Hepatocyte (in vitro differentiated cells): ENCODE results near the gene NDUFB4. TPM values are rescaled to one million over a fixed set of nuclear protein-coding genes. Genes with fewer than 3 reads are reported as not detected.

Source experiments
- DNase-seq: peaks from one replicate; pipeline ENCODE4 v3.0.0-alpha.2; 2016; ENCODE audit warnings: low spot score
- H2AFZ ChIP-seq: fragments of 200-600 bp; sonication (generic); 2 replicates; pipeline ENCODE4 v1.6.0; 2016; ENCODE audit warnings: antibody characterized with exemption, mild to moderate bottlenecking
- H3K27ac ChIP-seq: fragments of 200-600 bp; sonication (generic); 2 replicates; pipeline ENCODE4 v1.5.1; 2016; ENCODE audit warnings: mild to moderate bottlenecking
- H3K27me3 ChIP-seq: fragments of 200-600 bp; sonication (generic); 2 replicates; pipeline ENCODE4 v1.6.1; 2016
- H3K36me3 ChIP-seq: fragments of 200-600 bp; sonication (generic); replicated peaks from 2 replicates; pipeline ENCODE4 v1.5.1; 2016; ENCODE audit warnings: low read depth; ENCODE audit not compliant: insufficient read depth
- H3K4me1 ChIP-seq: fragments of 200-600 bp; sonication (generic); 2 replicates; pipeline ENCODE4 v1.5.1; 2016; ENCODE audit warnings: mild to moderate bottlenecking, moderate library complexity; ENCODE audit not compliant: insufficient read depth
- H3K4me2 ChIP-seq: fragments of 200-600 bp; sonication (generic); 2 replicates; pipeline ENCODE4 v1.6.0; 2016
- H3K4me3 ChIP-seq: fragments of 200-600 bp; sonication (generic); 2 replicates; pipeline ENCODE4 v1.5.1; 2016; ENCODE audit warnings: mild to moderate bottlenecking
- H3K79me2 ChIP-seq: fragments of 200-600 bp; sonication (generic); 2 replicates; pipeline ENCODE4 v1.6.0; 2017; ENCODE audit warnings: mild to moderate bottlenecking
- H3K9me2 ChIP-seq: fragments of 200-600 bp; sonication (generic); replicated peaks from 2 replicates; pipeline ENCODE4 v1.6.0; 2017; ENCODE audit warnings: mild to moderate bottlenecking; ENCODE audit not compliant: insufficient read depth
- H3K9me3 ChIP-seq: fragments of 200-600 bp; sonication (generic); 2 replicates; pipeline ENCODE4 v1.5.1; 2016; ENCODE audit warnings: low read depth, mild to moderate bottlenecking
- H4K20me1 ChIP-seq: fragments of 200-600 bp; sonication (generic); 2 replicates; pipeline ENCODE4 v1.6.0; 2016; ENCODE audit warnings: mild to moderate bottlenecking; ENCODE audit not compliant: insufficient read depth, poor library complexity, severe bottlenecking
- EZH2 ChIP-seq: fragments of 200-600 bp; sonication (generic); IDR thresholded peaks from 2 replicates; pipeline ENCODE4 v1.6.1; 2016; ENCODE audit warnings: antibody characterized with exemption, mild to moderate bottlenecking, borderline replicate concordance
- EZH2phosphoT487 ChIP-seq: fragments of 200-600 bp; sonication (generic); IDR thresholded peaks from one replicate; pipeline ENCODE4 v1.6.1; 2018; ENCODE audit warnings: antibody characterized with exemption, mild to moderate bottlenecking, low read depth, moderate library complexity; ENCODE audit not compliant: unreplicated experiment, severe bottlenecking
- WGBS: methylation state at CpG from one replicate; pipeline ENCODE4 v1.1.6; 2016; ENCODE audit warnings: low lambda C conversion rate; ENCODE audit errors: missing lambda C conversion rate; 5-methylcytosine and 5-hydroxymethylcytosine counted together
- polyA plus RNA-seq: library from polyadenylated mRNA; unstranded; fragments of >200 nt; fragmentation: Nextera tagmentation; extraction: Ambion mirVana; gene quantifications from 2 replicates; pipeline ENCODE4 v1.2.1, GENCODE V29; 2016
- total RNA-seq: library from RNA; depleted of rRNA; stranded (reverse); fragments of >200 nt; gene quantifications from 2 replicates; pipeline ENCODE4 v1.2.3, GENCODE V29; 2014
- TF ChIP-seq, protein P1 (sequence below): fragments of 200-600 bp; sonication (generic); IDR thresholded peaks from 2 replicates; pipeline ENCODE4 v1.5.1; 2016; ENCODE audit warnings: antibody characterized with exemption, mild to moderate bottlenecking; ENCODE audit not compliant: poor library complexity

The NDUFB4 gene
- total and polyA plus RNA-seq, 2 experiments from 2014 or later: 114 to 290 TPM

DNA sequence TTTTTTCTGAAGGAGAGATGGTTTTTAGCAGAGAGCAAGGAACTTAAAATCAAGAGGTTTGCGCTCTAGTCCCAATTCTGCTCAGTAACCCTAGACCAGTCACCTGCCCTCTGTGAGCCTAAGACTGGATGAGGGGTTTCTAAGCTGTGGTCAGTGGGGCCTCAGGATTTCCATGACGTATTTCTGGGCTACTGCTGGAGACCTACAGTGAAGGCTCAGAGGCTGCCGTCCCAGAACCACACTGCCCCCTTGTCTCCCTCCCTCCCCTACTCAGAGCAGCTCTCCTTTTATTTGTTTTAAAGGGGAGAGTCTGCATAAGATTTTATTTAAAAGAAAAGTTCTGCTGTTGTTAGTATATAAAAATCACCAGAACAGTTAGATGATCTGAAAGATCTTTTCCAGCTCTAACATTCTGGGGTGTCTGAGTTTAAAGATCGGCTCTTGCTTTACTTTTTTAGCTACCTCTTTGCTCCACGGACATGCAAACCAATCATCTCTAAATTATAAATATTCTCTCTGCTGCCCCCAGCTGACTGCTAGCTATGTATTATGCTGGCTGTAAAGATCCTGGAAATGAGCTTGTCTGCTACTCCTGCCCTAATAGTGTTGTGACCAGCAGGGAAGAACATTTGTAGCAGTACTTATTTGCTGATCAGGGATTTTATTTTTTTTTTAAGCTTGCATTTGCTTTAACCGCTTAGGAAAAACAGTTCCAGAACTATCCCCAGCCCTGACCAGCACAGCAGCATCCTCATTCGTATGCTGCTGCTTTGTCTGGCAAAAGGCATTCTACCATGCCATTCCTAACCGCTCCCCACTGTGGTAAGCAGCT, 28.6 kb upstream of the NDUFB4 start:
- H3K79me2 ChIP-seq: no peaks in the 10 kb centered on the region
- H4K20me1 ChIP-seq: no peaks in the 10 kb centered on the region
- H3K9me2 ChIP-seq: no peaks in the 10 kb centered on the region
- H3K4me3 ChIP-seq: no peak overlapping the region
- no peaks in the 10 kb centered on the region for H3K36me3 ChIP-seq
- DNase-seq: peak; percentile 54
- TF ChIP-seq, protein P1, sequence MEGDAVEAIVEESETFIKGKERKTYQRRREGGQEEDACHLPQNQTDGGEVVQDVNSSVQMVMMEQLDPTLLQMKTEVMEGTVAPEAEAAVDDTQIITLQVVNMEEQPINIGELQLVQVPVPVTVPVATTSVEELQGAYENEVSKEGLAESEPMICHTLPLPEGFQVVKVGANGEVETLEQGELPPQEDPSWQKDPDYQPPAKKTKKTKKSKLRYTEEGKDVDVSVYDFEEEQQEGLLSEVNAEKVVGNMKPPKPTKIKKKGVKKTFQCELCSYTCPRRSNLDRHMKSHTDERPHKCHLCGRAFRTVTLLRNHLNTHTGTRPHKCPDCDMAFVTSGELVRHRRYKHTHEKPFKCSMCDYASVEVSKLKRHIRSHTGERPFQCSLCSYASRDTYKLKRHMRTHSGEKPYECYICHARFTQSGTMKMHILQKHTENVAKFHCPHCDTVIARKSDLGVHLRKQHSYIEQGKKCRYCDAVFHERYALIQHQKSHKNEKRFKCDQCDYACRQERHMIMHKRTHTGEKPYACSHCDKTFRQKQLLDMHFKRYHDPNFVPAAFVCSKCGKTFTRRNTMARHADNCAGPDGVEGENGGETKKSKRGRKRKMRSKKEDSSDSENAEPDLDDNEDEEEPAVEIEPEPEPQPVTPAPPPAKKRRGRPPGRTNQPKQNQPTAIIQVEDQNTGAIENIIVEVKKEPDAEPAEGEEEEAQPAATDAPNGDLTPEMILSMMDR: peak; percentile 42
- TF ChIP-seq EZH2: no peak
- peaks cover 10% of the 10 kb centered on the region for H3K4me1 ChIP-seq
- peak overlapping the region; percentile 70 for H3K27ac ChIP-seq
- H3K4me2 ChIP-seq: peak overlapping the region; percentile 74
- H3K27me3 ChIP-seq: no peaks in the 10 kb centered on the region
- WGBS: 34% methylated on average over 8 of the region's 8 CpGs
- peak overlapping the region; percentile 50 for H2AFZ ChIP-seq
- H3K9me3 ChIP-seq: no peaks in the 10 kb centered on the region

GRCh38 chr3:120568202-120568531, 28.0 kb upstream of the NDUFB4 start:
- DNase-seq: no peak
- TF ChIP-seq EZH2phosphoT487: no peak
- TF ChIP-seq EZH2: no peak
- TF ChIP-seq, protein P1: no peak
- Histone ChIP-seq H3K36me3 (no peaks in the 10 kb centered on the region), H3K4me2 (no peak overlapping the region), H3K9me3 (no peaks in the 10 kb centered on the region), H3K4me1 (peaks cover 10% of the 10 kb centered on the region), H3K9me2 (no peaks in the 10 kb centered on the region), H3K27me3 (no peaks in the 10 kb centered on the region), H4K20me1 (no peaks in the 10 kb centered on the region), H3K79me2 (no peaks in the 10 kb centered on the region), H2AFZ (no peak overlapping the region), H3K4me3 (no peak overlapping the region), H3K27ac (peak overlapping the region; percentile 70)
- 73% methylated on average over 3 of the region's 3 CpGs for WGBS

DNA sequence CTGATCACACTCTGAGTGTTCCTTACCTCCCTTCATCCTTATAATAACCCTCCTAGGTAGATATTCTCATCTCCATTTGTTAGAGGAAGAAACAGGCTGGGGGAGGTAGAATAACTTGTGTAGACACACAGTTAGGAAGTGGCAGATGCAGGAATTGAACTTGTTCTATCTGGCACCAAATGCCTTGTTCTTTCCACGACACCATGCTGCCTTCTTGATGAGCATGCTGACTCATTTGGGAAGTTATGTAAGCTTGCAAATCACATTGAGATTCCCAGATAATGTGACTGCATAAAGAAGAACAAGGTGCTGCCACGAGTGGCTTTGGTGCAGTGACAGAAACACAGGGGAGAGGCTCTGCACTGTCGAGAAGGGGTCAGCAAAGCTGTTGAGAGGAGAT, 27.5 kb upstream of the NDUFB4 start:
- Histone ChIP-seq H4K20me1 (no peaks in the 10 kb centered on the region), H3K79me2 (no peaks in the 10 kb centered on the region), H3K9me3 (no peaks in the 10 kb centered on the region), H3K27me3 (no peaks in the 10 kb centered on the region), H3K27ac (peak overlapping the region; percentile 70), H3K4me1 (peaks cover 10% of the 10 kb centered on the region), H3K9me2 (no peaks in the 10 kb centered on the region), H3K36me3 (no peaks in the 10 kb centered on the region), H2AFZ (no peak overlapping the region), H3K4me2 (no peak overlapping the region), H3K4me3 (no peak overlapping the region)
- WGBS: 85% methylated on average over 3 of the region's 3 CpGs
- DNase-seq: no peak
- TF ChIP-seq EZH2phosphoT487 (no peak), EZH2 (no peak)
- TF ChIP-seq, protein P1: no peak
